ENCODE data around the gene MGAT1. TPM values are rescaled to one million over a fixed set of nuclear protein-coding genes. Genes with fewer than 3 reads are reported as not detected.

The MGAT1 gene
- total RNA-seq, 1 donor = 113 TPM

DNA sequence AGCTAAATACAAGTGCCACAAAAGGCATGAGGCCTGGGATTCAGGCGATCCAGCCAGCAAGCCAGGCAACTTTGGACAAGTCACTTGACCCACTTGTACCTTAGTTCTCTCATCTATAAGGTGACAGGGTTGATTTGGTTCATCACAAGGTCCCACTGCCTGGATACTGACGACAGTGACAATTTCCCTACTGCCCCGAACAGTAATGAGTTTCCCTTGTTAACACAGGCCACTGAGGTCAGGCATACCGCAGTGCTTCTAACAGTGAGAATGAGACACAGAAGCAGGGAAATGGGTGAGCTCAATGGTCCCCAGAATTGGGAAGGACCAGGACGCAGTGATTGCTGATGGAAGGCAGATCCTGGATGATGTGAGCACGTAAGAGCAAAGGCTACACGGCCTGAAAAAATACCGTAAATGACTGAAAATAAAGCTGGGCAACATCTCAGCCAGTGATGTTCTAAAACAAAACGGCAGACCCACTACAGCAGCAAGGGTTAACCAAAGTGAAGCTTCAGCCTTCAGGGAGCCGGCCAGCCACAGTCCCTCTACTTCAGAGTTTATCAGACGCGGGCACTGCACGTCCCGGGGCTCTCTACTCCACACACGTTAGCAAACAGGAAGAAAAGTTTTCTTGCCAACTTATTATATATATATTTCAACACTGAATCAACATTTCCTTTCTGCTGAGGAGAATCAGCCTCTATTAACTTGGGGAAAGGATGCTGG, 846 bp downstream of the MGAT1 start:
- H3K27ac ChIP-seq (ENCODE audit: low read depth, low read length) = peak overlapping the region; percentile 87
- H2AFZ ChIP-seq (ENCODE audit: low read length) = no peak overlapping the region
- H3K36me3 ChIP-seq (ENCODE audit: insufficient read depth, low read length) = peaks cover 3% of the 10 kb centered on the region
- DNase-seq (ENCODE audit: insufficient read length, low spot score, missing footprints) = no peak
- H3K9me3 ChIP-seq (ENCODE audit: low read depth, low read length) = no peaks in the 10 kb centered on the region
- H3K4me2 ChIP-seq (ENCODE audit: insufficient read depth, low read length) = peak overlapping the region; percentile 99
- H3K79me2 ChIP-seq (ENCODE audit: insufficient read depth, low read length) = peaks cover 76% of the 10 kb centered on the region
- H3K27me3 ChIP-seq (ENCODE audit: insufficient read depth, low read length) = no peaks in the 10 kb centered on the region
- peaks cover 51% of the 10 kb centered on the region for H4K20me1 ChIP-seq (ENCODE audit: insufficient read depth, low read length)
- TF ChIP-seq, protein P1, sequence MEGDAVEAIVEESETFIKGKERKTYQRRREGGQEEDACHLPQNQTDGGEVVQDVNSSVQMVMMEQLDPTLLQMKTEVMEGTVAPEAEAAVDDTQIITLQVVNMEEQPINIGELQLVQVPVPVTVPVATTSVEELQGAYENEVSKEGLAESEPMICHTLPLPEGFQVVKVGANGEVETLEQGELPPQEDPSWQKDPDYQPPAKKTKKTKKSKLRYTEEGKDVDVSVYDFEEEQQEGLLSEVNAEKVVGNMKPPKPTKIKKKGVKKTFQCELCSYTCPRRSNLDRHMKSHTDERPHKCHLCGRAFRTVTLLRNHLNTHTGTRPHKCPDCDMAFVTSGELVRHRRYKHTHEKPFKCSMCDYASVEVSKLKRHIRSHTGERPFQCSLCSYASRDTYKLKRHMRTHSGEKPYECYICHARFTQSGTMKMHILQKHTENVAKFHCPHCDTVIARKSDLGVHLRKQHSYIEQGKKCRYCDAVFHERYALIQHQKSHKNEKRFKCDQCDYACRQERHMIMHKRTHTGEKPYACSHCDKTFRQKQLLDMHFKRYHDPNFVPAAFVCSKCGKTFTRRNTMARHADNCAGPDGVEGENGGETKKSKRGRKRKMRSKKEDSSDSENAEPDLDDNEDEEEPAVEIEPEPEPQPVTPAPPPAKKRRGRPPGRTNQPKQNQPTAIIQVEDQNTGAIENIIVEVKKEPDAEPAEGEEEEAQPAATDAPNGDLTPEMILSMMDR (IDR thresholded peaks at IDR 0.05; ENCODE audit: extremely low read depth, low read depth, low read length) = no peak
- peak overlapping the region; percentile 89 for H3K4me3 ChIP-seq (ENCODE audit: insufficient read depth, low read length)
- H3K4me1 ChIP-seq (ENCODE audit: insufficient read depth, low read length) = peaks cover 46% of the 10 kb centered on the region

DNA sequence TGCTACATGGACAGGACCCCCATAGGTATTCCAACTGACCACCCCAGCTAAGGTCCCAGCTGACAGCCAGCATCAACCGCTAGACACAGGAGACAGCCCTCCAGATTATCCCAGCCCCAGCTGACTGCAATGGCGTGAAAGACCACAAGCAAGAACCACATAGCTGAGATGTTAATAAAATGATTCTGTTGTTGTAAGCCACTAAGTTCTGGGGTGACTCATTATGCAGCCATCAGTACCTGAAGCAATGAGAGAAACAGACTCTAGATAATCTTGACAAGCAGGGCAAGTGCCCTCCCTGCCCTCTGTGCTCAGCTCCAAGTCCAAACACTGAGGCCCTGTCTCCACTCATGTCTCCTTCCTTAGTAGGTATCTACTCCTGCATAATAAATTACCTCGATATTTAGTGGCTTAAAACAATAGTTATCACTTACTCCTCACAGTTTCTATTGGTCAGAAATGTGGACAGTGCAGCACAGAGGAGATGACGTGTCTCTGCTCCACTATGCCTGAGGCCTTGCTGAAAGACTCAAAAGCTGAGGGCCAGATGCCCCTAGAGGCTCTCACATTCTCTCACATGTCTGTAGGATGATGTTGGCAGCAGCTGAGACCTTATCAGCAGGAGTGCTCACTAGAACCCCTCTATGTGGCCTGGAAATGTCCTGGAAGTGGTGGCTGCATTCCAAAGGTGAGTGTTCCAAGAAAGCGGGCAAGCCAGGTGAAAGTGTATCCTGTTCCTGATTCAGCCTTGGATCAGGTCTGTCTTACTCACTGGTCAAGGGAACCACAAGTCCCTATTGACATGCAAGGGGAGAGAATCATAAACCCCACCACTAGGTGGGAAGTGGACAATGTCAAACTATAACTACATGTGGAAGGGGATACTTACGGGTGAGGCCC, 2.5 kb downstream of the MGAT1 start:
- H3K4me1 ChIP-seq (ENCODE audit: insufficient read depth, low read length) = peaks cover 46% of the 10 kb centered on the region
- H3K27me3 ChIP-seq (ENCODE audit: insufficient read depth, low read length) = no peaks in the 10 kb centered on the region
- H3K4me2 ChIP-seq (ENCODE audit: insufficient read depth, low read length) = peak overlapping the region; percentile 99
- H4K20me1 ChIP-seq (ENCODE audit: insufficient read depth, low read length) = peaks cover 65% of the 10 kb centered on the region
- DNase-seq (ENCODE audit: insufficient read length, low spot score, missing footprints) = peak; percentile 94
- TF ChIP-seq, protein P1 (IDR thresholded peaks at IDR 0.05; ENCODE audit: extremely low read depth, low read depth, low read length) = peak; percentile 45
- peaks cover 86% of the 10 kb centered on the region for H3K79me2 ChIP-seq (ENCODE audit: insufficient read depth, low read length)
- peak overlapping the region; percentile 89 for H3K4me3 ChIP-seq (ENCODE audit: insufficient read depth, low read length)
- peaks cover 3% of the 10 kb centered on the region for H3K36me3 ChIP-seq (ENCODE audit: insufficient read depth, low read length)
- H3K27ac ChIP-seq (ENCODE audit: low read depth, low read length) = peak overlapping the region; percentile 87
- H2AFZ ChIP-seq (ENCODE audit: low read length) = no peak overlapping the region
- no peaks in the 10 kb centered on the region for H3K9me3 ChIP-seq (ENCODE audit: low read depth, low read length)

DNA sequence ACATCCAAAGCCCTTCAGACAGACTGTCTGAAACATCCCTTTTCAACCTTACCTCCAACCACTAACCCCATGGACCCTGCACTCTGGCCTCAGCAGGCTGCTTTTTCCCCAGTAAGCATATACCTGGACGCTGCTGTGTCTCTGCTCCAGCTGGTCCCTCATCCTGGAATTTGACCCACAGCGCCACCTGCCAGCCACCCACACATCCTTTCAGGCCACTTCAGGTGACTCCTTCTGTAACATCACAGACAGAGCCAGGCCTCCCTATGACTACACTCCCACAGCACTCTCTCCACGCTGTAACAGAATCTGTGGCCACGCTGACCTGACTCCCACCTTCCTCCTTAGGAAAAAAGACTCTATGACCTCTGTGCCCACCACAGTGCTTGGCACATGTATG, 3.4 kb downstream of the MGAT1 start:
- Histone ChIP-seq H3K4me2 (ENCODE audit: insufficient read depth, low read length) (peak overlapping the region; percentile 99), H4K20me1 (ENCODE audit: insufficient read depth, low read length) (peaks cover 74% of the 10 kb centered on the region), H3K27me3 (ENCODE audit: insufficient read depth, low read length) (no peaks in the 10 kb centered on the region), H3K27ac (ENCODE audit: low read depth, low read length) (peak overlapping the region; percentile 87), H3K9me3 (ENCODE audit: low read depth, low read length) (no peaks in the 10 kb centered on the region), H3K4me3 (ENCODE audit: insufficient read depth, low read length) (peak overlapping the region; percentile 34), H2AFZ (ENCODE audit: low read length) (no peak overlapping the region), H3K4me1 (ENCODE audit: insufficient read depth, low read length) (peaks cover 46% of the 10 kb centered on the region), H3K36me3 (ENCODE audit: insufficient read depth, low read length) (peaks cover 3% of the 10 kb centered on the region), H3K79me2 (ENCODE audit: insufficient read depth, low read length) (peaks cover 89% of the 10 kb centered on the region)
- TF ChIP-seq, protein P1 (IDR thresholded peaks at IDR 0.05; ENCODE audit: extremely low read depth, low read depth, low read length) = no peak
- DNase-seq (ENCODE audit: insufficient read length, low spot score, missing footprints) = no peak

DNA sequence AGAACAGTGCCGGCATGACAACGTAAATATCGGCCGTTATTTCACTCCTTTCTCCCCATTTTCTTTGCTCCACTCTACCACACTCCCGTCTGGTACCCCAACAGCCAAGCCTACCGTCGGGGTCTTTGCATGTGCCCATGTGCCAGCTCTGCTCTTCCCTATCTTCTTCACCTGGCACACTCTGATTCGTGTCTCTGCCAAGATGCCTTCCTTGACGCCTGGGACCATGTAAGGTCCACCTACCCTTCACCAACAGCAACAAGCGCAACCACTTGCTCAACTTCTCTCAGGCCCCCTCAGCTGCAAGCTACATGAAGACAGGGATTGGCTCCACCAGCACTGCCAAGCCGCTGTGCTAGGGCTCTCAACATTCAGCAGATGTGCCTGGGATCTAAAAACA, 4.4 kb downstream of the MGAT1 start:
- TF ChIP-seq, protein P1 (IDR thresholded peaks at IDR 0.05; ENCODE audit: extremely low read depth, low read depth, low read length) = no peak
- Histone ChIP-seq H3K36me3 (ENCODE audit: insufficient read depth, low read length) (peaks cover 8% of the 10 kb centered on the region), H3K27me3 (ENCODE audit: insufficient read depth, low read length) (no peaks in the 10 kb centered on the region), H3K4me2 (ENCODE audit: insufficient read depth, low read length) (peak overlapping the region; percentile 5), H2AFZ (ENCODE audit: low read length) (no peak overlapping the region), H3K79me2 (ENCODE audit: insufficient read depth, low read length) (peaks cover 89% of the 10 kb centered on the region), H3K9me3 (ENCODE audit: low read depth, low read length) (no peaks in the 10 kb centered on the region), H4K20me1 (ENCODE audit: insufficient read depth, low read length) (peaks cover 82% of the 10 kb centered on the region), H3K4me3 (ENCODE audit: insufficient read depth, low read length) (no peak overlapping the region), H3K27ac (ENCODE audit: low read depth, low read length) (peak overlapping the region; percentile 87), H3K4me1 (ENCODE audit: insufficient read depth, low read length) (peaks cover 46% of the 10 kb centered on the region)
- DNase-seq (ENCODE audit: insufficient read length, low spot score, missing footprints) = no peak
